CD4-positive, alpha-beta T cell (primary cell): ENCODE data around the gene HK1. TPM values are rescaled to one million over a fixed set of nuclear protein-coding genes. Genes with fewer than 3 reads are reported as not detected.

Experiments used
- ATAC-seq: fragments of 200-7000 bp; cut with Tn5 transposase; one replicate; pipeline ENCODE4 v1.10.0; 2022; ENCODE audit warnings: mild to moderate bottlenecking; ENCODE audit not compliant: poor library complexity
- CTCF ChIA-PET: fragments of 350-600 bp; sonication (Branson Sonifier 250); formaldehyde crosslinking; loops from one replicate; lab custom pipeline; 2021; ENCODE audit warnings: antibody characterized with exemption, inconsistent platforms; lab: Charles Lee
- POLR2A ChIA-PET: fragments of 350-600 bp; sonication (Branson Sonifier 250); formaldehyde crosslinking; loops from one replicate; lab custom pipeline; 2021; ENCODE audit warnings: antibody characterized with exemption, inconsistent platforms; lab: Charles Lee
- DNase-seq, 14 experiments: peaks; one replicate each; pipeline ENCODE4 v3.0.0-alpha.2; 2013 to 2020; ENCODE audit warnings: mixed read lengths in 2 of 14
- H3K27ac ChIP-seq, 2 donors: one replicate each; pipeline versions ENCODE4 v1.5.1 to v1.7.0; 2013; ENCODE audit warnings: low read length in 2 of 2, low read depth in 1 of 2, mild to moderate bottlenecking in 1 of 2
- H3K27me3 ChIP-seq, 2 experiments: 1 replicate in 1 of 2; 2 replicates in 1 of 2; pipeline versions ENCODE4 v1.6.1 to v1.7.0; 2013; ENCODE audit warnings: low read length in 2 of 2, control low read depth in 1 of 2, mild to moderate bottlenecking in 1 of 2, moderate library complexity in 1 of 2; ENCODE audit not compliant: insufficient read depth in 2 of 2, control insufficient read depth in 1 of 2
- H3K36me3 ChIP-seq: one replicate; pipeline ENCODE4 v1.6.1; 2013; ENCODE audit warnings: low read length, control low read depth; ENCODE audit not compliant: insufficient read depth
- H3K4me1 ChIP-seq: one replicate; pipeline ENCODE4 v1.6.1; 2013; ENCODE audit warnings: low read length, control low read depth; ENCODE audit not compliant: insufficient read depth
- H3K4me3 ChIP-seq: one replicate; pipeline ENCODE4 v1.5.1; 2013; ENCODE audit warnings: mild to moderate bottlenecking, low read length, moderate library complexity
- H3K9me3 ChIP-seq, 2 experiments: 1 replicate in 1 of 2; 2 replicates in 1 of 2; pipeline versions ENCODE4 v1.6.1 to v1.7.0; 2013; ENCODE audit warnings: low read length in 2 of 2, mild to moderate bottlenecking in 2 of 2, control low read depth in 1 of 2, moderate library complexity in 1 of 2; ENCODE audit not compliant: control insufficient read depth in 1 of 2, insufficient read depth in 1 of 2
- H3K27ac Mint-ChIP-seq: one replicate; pipeline ENCODE4 v1.8.0; 2020; ENCODE audit warnings: mixed read lengths
- H3K27me3 Mint-ChIP-seq: one replicate; pipeline ENCODE4 v1.8.0; 2021; ENCODE audit warnings: mixed read lengths
- H3K36me3 Mint-ChIP-seq: one replicate; pipeline ENCODE4 v1.8.0; 2021; ENCODE audit warnings: low read depth, mixed read lengths
- H3K4me1 Mint-ChIP-seq: one replicate; pipeline ENCODE4 v1.8.0; 2021; ENCODE audit warnings: low read depth, mixed read lengths
- H3K4me3 Mint-ChIP-seq: one replicate; pipeline ENCODE4 v1.8.0; 2020; ENCODE audit warnings: mild to moderate bottlenecking, mixed read lengths
- H3K9me3 Mint-ChIP-seq: one replicate; pipeline ENCODE4 v1.8.0; 2020; ENCODE audit warnings: mixed read lengths
- CTCF ChIP-seq: fragments of 200-600 bp; IDR thresholded peaks from one replicate; pipeline ENCODE4 v1.8.0; 2022; ENCODE audit warnings: antibody characterized with exemption, mild to moderate bottlenecking
- intact Hi-C, 2 experiments: fragments of 100-400 bp; cut with DNase I in 1 of 2; cut with micrococcal nuclease in 1 of 2; formaldehyde crosslinking; loops; one replicate each; pipeline versions ENCODE4 v1.15.1 to v1.9.0; 2023 to 2025; cut with DNase I, micrococcal nuclease
- total RNA-seq, 174 experiments: library from RNA in 2 of 174; stranded (reverse) in 2 of 174; gene quantifications; one replicate each; pipeline ENCODE4 v1.2.3 and lab custom pipeline; 2021 to 2026

The HK1 gene
- total RNA-seq, 2 experiments from 2014 or later, result 45.6 to 48.1 TPM

- H3K27me3 ChIP-seq, result no peaks in the 10 kb centered on the region
- H3K27ac ChIP-seq, result no peak overlapping the region
- no peaks in the 10 kb centered on the region for H3K9me3 Mint-ChIP-seq
- peaks cover 26% of the 10 kb centered on the region for H3K4me1 Mint-ChIP-seq
- no peaks in the 10 kb centered on the region for H3K27me3 Mint-ChIP-seq
- TF ChIP-seq CTCF, result peak; percentile 91
- H3K36me3 ChIP-seq, result peaks cover 6% of the 10 kb centered on the region
- no peak overlapping the region for H3K4me3 ChIP-seq
- no peaks in the 10 kb centered on the region for H3K9me3 ChIP-seq
- intact Hi-C loops, result loop anchor here (1.0 to 10.0 kb wide), 6 partner anchors 80 to 400 kb away; no protein-coding TSS in a partner anchor
- DNase-seq (peak; percentile 72 to 94 (median 86)), ATAC-seq (peak; percentile 82)
- no peak overlapping the region for H3K27ac Mint-ChIP-seq
- POLR2A ChIA-PET, result interaction anchor here (1.1 kb wide), 1 partner anchor 155 kb away, joined by 3 read pairs; no protein-coding TSS in a partner anchor
- peaks cover 41% of the 10 kb centered on the region for H3K4me1 ChIP-seq
- H3K36me3 Mint-ChIP-seq, result peaks cover 8% of the 10 kb centered on the region
- CTCF ChIA-PET, result interaction anchor here (1.0 to 4.7 kb wide), 3 partner anchors 12 to 154 kb away, joined by 4 to 48 read pairs (median 4); no protein-coding TSS in a partner anchor
- no peak overlapping the region for H3K4me3 Mint-ChIP-seq
Observed at GRCh38 chr10:69237528-69238159, 40.7 kb upstream of the HK1 start.

- peaks cover 12% of the 10 kb centered on the region for H3K36me3 Mint-ChIP-seq
- Histone ChIP-seq H3K4me3 (no peak overlapping the region), H3K9me3 (no peaks in the 10 kb centered on the region), H3K36me3 (peaks cover 16% of the 10 kb centered on the region), H3K4me1 (peaks cover 26% of the 10 kb centered on the region), H3K27ac (no peak overlapping the region), H3K27me3 (no peaks in the 10 kb centered on the region)
- no peak for TF ChIP-seq CTCF
- DNase-seq (no peak), ATAC-seq (no peak)
- intact Hi-C loops, result loop anchor here (2.0 to 10.0 kb wide), 4 partner anchors 78 to 398 kb away; no protein-coding TSS in a partner anchor
- H3K9me3 Mint-ChIP-seq, result no peaks in the 10 kb centered on the region
- CTCF ChIA-PET, result interaction anchor here (0.7 to 4.7 kb wide), 2 partner anchors 135 to 152 kb away, joined by 3 to 48 read pairs; no protein-coding TSS in a partner anchor
- H3K4me1 Mint-ChIP-seq, result peaks cover 17% of the 10 kb centered on the region
- POLR2A ChIA-PET, result interaction anchor here (1.6 kb wide), 1 partner anchor 154 kb away, joined by 4 read pairs; no protein-coding TSS in a partner anchor
- H3K27me3 Mint-ChIP-seq, result no peaks in the 10 kb centered on the region
- H3K27ac Mint-ChIP-seq, result no peak overlapping the region
- H3K4me3 Mint-ChIP-seq, result no peak overlapping the region
Observed at GRCh38 chr10:69239136-69239535, 39.2 kb upstream of the HK1 start.

- ChIA-PET CTCF (interaction anchor here (0.7 to 4.7 kb wide), 3 partner anchors 134 to 763 kb away, joined by 3 to 48 read pairs (median 3); no protein-coding TSS in a partner anchor), POLR2A (interaction anchor here (1.6 kb wide), 1 partner anchor 153 kb away, joined by 4 read pairs; no protein-coding TSS in a partner anchor)
- H3K4me3 ChIP-seq, result no peak overlapping the region
- TF ChIP-seq CTCF, result no peak
- DNase-seq (no peak), ATAC-seq (no peak)
- H3K27me3 ChIP-seq, result no peaks in the 10 kb centered on the region
- intact Hi-C loops, result loop anchor here (2.0 to 10.0 kb wide), 5 partner anchors 62 to 397 kb away; no protein-coding TSS in a partner anchor
- Mint-ChIP-seq H3K9me3 (no peaks in the 10 kb centered on the region), H3K27me3 (no peaks in the 10 kb centered on the region), H3K4me3 (no peak overlapping the region), H3K4me1 (peaks cover 13% of the 10 kb centered on the region), H3K36me3 (peaks cover 15% of the 10 kb centered on the region), H3K27ac (no peak overlapping the region)
- no peaks in the 10 kb centered on the region for H3K9me3 ChIP-seq
- no peak overlapping the region for H3K27ac ChIP-seq
- H3K36me3 ChIP-seq, result peaks cover 18% of the 10 kb centered on the region
- peaks cover 18% of the 10 kb centered on the region for H3K4me1 ChIP-seq
Observed at GRCh38 chr10:69239816-69240434, 38.4 kb upstream of the HK1 start.
